Activated T-cell treated with anti-CD3 and anti-CD28 coated beads, Interleukin-2, amount 50 U/mL, for 24 hours (primary cell): Measurements from ENCODE around the gene MYPN.

Source experiments
- DNase-seq: peaks from one replicate; pipeline ENCODE4 v3.0.0-alpha.2; 2020
- H3K27ac Mint-ChIP-seq: 2 replicates; pipeline ENCODE4 v1.8.0; 2020; ENCODE audit warnings: mild to moderate bottlenecking, mixed read lengths
- H3K27me3 Mint-ChIP-seq: 2 replicates; pipeline ENCODE4 v1.8.0; 2020; ENCODE audit warnings: mixed read lengths
- H3K36me3 Mint-ChIP-seq: 2 replicates; pipeline ENCODE4 v1.8.0; 2020; ENCODE audit warnings: low read depth, mixed read lengths
- H3K4me1 Mint-ChIP-seq: 2 replicates; pipeline ENCODE4 v1.8.0; 2020; ENCODE audit warnings: low read depth, mixed read lengths
- H3K4me3 Mint-ChIP-seq: 2 replicates; pipeline ENCODE4 v1.8.0; 2020; ENCODE audit warnings: mild to moderate bottlenecking, moderate library complexity, mixed read lengths
- H3K9me3 Mint-ChIP-seq: 2 replicates; pipeline ENCODE4 v1.8.0; 2020; ENCODE audit warnings: mixed read lengths

The MYPN gene

GRCh38 chr10:68083953-68084352, 25.3 kb upstream of the MYPN start:
- no peak overlapping the region for H3K4me3 Mint-ChIP-seq
- no peaks in the 10 kb centered on the region for H3K27me3 Mint-ChIP-seq
- peaks cover 6% of the 10 kb centered on the region for H3K4me1 Mint-ChIP-seq
- H3K27ac Mint-ChIP-seq = no peak overlapping the region
- DNase-seq = no peak
- no peaks in the 10 kb centered on the region for H3K9me3 Mint-ChIP-seq
- no peaks in the 10 kb centered on the region for H3K36me3 Mint-ChIP-seq

- H3K27ac Mint-ChIP-seq = no peak overlapping the region
- H3K27me3 Mint-ChIP-seq = no peaks in the 10 kb centered on the region
- DNase-seq = no peak
- H3K36me3 Mint-ChIP-seq = no peaks in the 10 kb centered on the region
- H3K4me3 Mint-ChIP-seq = no peak overlapping the region
- peaks cover 7% of the 10 kb centered on the region for H3K4me1 Mint-ChIP-seq
- no peaks in the 10 kb centered on the region for H3K9me3 Mint-ChIP-seq
Observed at GRCh38 chr10:68084469-68084868, 24.8 kb upstream of the MYPN start.

- no peak overlapping the region for H3K27ac Mint-ChIP-seq
- H3K4me1 Mint-ChIP-seq = peaks cover 7% of the 10 kb centered on the region
- H3K27me3 Mint-ChIP-seq = no peaks in the 10 kb centered on the region
- H3K9me3 Mint-ChIP-seq = no peaks in the 10 kb centered on the region
- H3K36me3 Mint-ChIP-seq = no peaks in the 10 kb centered on the region
- DNase-seq = no peak
- H3K4me3 Mint-ChIP-seq = no peak overlapping the region
Observed at GRCh38 chr10:68086011-68086410, 23.3 kb upstream of the MYPN start.

DNA sequence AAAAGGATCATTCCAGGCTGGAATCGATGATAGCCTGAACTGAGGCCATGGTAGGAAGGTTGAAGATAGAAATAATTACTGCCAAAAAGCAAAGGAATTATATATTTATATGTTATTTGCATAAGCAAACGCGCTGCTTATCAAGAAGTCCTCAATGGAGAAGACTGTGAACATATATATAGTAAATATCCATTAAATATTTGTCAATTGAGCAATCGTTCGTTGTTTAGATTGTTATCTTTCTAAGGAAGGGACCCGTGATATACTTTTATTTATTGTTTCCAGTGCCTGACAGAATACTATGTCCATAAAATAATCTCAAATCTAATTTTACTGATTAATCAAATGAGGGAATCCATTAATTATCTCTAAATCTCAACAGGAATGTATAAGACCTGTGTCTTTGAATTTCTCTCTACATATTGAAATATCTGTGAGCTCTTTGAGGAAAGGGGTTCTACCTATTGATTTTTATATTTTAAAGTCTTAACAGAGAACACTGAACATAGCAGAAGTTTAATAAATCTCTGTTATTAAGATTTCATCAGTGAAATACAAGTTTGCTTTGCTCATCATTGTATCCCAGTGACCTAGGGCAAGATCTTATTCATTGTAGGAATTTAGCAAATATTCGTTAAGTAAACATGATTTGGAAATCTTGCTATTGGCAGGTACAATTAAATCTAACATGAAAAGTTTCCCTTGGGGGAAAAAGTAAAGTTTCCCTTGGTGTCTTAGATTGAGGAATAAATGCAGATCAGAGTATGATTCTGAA, 22.2 kb upstream of the MYPN start:
- Mint-ChIP-seq H3K9me3 (no peaks in the 10 kb centered on the region), H3K4me3 (no peak overlapping the region), H3K27me3 (no peaks in the 10 kb centered on the region), H3K4me1 (peaks cover 7% of the 10 kb centered on the region), H3K36me3 (no peaks in the 10 kb centered on the region), H3K27ac (no peak overlapping the region)
- DNase-seq = no peak

DNA sequence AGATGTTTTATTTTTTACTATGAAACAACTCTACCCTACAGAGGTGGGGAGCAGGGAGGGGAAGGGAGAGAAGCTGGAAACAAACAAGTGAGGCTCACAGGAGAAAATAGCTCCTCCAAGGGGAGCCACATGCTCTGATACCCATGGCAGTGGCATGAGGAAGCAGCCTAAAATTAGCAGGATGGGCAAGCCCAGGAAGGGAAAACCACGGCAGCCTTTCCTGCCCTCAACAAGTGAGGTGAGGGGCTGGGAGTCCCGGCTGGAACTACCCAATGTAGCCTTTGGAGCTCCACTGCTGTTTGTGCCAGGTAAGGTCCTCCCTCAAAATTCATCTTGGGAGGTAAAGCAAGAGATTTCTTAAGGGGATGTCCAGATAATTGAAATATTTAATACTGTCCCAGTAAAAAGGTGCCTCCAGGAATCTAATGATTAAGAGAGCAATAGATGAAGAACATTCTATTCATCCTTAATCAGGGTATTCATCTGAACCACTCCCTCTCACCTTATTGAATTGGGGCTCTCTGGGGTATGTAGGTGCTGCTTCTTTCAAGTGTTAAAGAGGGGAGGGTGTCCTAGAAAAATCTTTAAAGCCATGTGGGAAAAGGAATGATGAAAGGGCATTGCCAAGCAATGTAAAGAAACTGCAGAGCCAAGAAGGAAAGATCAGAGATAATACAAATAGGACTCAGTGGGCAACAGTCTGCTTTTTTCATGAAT, 21.4 kb upstream of the MYPN start:
- no peaks in the 10 kb centered on the region for H3K9me3 Mint-ChIP-seq
- H3K27ac Mint-ChIP-seq = no peak overlapping the region
- no peaks in the 10 kb centered on the region for H3K36me3 Mint-ChIP-seq
- no peak for DNase-seq
- peaks cover 7% of the 10 kb centered on the region for H3K4me1 Mint-ChIP-seq
- no peak overlapping the region for H3K4me3 Mint-ChIP-seq
- H3K27me3 Mint-ChIP-seq = no peaks in the 10 kb centered on the region

DNA sequence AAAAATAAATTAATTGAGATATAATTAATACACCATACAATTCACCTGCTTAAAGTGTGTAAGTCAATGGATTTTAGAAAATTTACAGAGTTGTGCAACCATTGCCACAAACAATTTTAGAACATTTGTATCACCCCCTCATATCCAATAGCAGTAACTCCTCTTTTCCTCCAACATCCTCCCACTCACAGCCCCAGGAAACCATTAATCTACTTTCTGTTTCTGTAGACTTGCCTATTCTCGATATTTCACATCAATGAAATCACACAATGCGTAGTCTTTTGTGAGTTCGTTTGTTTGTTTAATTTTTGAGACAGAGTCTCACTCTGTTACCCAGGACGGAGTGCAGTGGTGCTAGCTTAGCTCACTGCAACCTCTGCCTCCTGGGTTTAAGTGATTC, 20.5 kb upstream of the MYPN start:
- DNase-seq = no peak
- no peaks in the 10 kb centered on the region for H3K27me3 Mint-ChIP-seq
- H3K9me3 Mint-ChIP-seq = no peaks in the 10 kb centered on the region
- H3K36me3 Mint-ChIP-seq = no peaks in the 10 kb centered on the region
- H3K4me1 Mint-ChIP-seq = peaks cover 7% of the 10 kb centered on the region
- H3K4me3 Mint-ChIP-seq = no peak overlapping the region
- no peak overlapping the region for H3K27ac Mint-ChIP-seq

- H3K36me3 Mint-ChIP-seq = no peaks in the 10 kb centered on the region
- peaks cover 7% of the 10 kb centered on the region for H3K4me1 Mint-ChIP-seq
- H3K27me3 Mint-ChIP-seq = no peaks in the 10 kb centered on the region
- H3K27ac Mint-ChIP-seq = no peak overlapping the region
- no peak for DNase-seq
- H3K4me3 Mint-ChIP-seq = no peak overlapping the region
- H3K9me3 Mint-ChIP-seq = no peaks in the 10 kb centered on the region
Observed at GRCh38 chr10:68090586-68090985, 18.7 kb upstream of the MYPN start.

- Mint-ChIP-seq H3K27ac (no peak overlapping the region), H3K4me1 (peaks cover 7% of the 10 kb centered on the region), H3K27me3 (no peaks in the 10 kb centered on the region), H3K36me3 (no peaks in the 10 kb centered on the region), H3K9me3 (no peaks in the 10 kb centered on the region), H3K4me3 (no peak overlapping the region)
- DNase-seq = no peak
Observed at GRCh38 chr10:68092512-68092911, 16.8 kb upstream of the MYPN start.

- H3K9me3 Mint-ChIP-seq = no peaks in the 10 kb centered on the region
- H3K27ac Mint-ChIP-seq = no peak overlapping the region
- H3K4me3 Mint-ChIP-seq = no peak overlapping the region
- H3K27me3 Mint-ChIP-seq = no peaks in the 10 kb centered on the region
- H3K4me1 Mint-ChIP-seq = no peaks in the 10 kb centered on the region
- DNase-seq = no peak
- no peaks in the 10 kb centered on the region for H3K36me3 Mint-ChIP-seq
Observed at GRCh38 chr10:68095153-68095552, 14.1 kb upstream of the MYPN start.

DNA sequence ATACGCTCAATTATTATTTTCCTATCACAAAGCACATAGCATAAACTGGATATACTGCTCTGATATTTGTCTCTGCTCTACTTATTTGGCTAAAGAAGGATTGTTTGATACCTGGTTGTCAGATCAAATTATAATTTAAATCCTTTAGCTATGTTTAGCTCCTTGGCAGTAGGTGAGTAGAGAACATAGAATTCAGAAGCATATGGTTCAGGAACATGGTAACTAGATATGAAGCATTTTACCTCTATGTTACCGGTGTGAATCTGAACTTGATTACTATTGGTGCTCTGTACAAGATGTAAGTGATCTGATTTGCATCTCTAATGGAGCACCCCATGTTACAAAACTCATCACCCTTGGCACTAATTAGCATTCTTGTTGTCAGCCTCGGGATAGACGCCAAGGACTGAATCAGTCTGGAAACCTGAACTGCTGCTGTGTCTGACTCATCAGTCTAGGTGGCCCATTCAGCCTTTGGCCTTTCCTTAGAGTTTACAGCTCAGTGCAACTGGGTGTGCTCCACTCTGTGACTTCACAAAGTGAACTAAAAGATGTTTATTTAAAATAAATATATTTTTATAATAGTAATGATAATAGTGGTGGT, 12.3 kb upstream of the MYPN start:
- no peaks in the 10 kb centered on the region for H3K36me3 Mint-ChIP-seq
- no peaks in the 10 kb centered on the region for H3K27me3 Mint-ChIP-seq
- DNase-seq = no peak
- no peaks in the 10 kb centered on the region for H3K4me1 Mint-ChIP-seq
- H3K4me3 Mint-ChIP-seq = no peak overlapping the region
- H3K27ac Mint-ChIP-seq = no peak overlapping the region
- H3K9me3 Mint-ChIP-seq = no peaks in the 10 kb centered on the region

GRCh38 chr10:68099736-68100135, 9.6 kb upstream of the MYPN start:
- H3K36me3 Mint-ChIP-seq = no peaks in the 10 kb centered on the region
- H3K27me3 Mint-ChIP-seq = no peaks in the 10 kb centered on the region
- H3K9me3 Mint-ChIP-seq = no peaks in the 10 kb centered on the region
- DNase-seq = no peak
- H3K27ac Mint-ChIP-seq = no peak overlapping the region
- no peaks in the 10 kb centered on the region for H3K4me1 Mint-ChIP-seq
- no peak overlapping the region for H3K4me3 Mint-ChIP-seq

DNA sequence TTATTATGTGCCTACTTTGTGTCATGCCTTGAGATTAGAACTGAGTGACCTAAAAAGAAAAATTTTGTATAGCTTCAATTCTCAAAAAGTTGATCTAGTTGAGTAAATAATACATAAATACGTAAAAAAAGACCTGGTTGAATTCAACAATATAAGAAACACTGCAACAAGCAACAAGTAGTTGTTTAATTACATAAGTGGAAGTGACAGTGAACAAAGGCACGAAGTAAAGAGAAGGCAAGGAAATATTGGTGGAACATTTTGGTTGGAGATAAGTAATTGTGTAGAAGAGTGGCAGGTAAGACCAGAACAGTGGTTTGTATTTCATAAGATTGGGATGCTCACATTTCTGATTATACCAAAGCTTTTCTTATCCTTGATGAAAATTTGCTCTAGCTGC, 8.2 kb upstream of the MYPN start:
- H3K27me3 Mint-ChIP-seq = no peaks in the 10 kb centered on the region
- peaks cover 2% of the 10 kb centered on the region for H3K4me1 Mint-ChIP-seq
- no peaks in the 10 kb centered on the region for H3K36me3 Mint-ChIP-seq
- no peaks in the 10 kb centered on the region for H3K9me3 Mint-ChIP-seq
- no peak for DNase-seq
- no peak overlapping the region for H3K27ac Mint-ChIP-seq
- H3K4me3 Mint-ChIP-seq = no peak overlapping the region

DNA sequence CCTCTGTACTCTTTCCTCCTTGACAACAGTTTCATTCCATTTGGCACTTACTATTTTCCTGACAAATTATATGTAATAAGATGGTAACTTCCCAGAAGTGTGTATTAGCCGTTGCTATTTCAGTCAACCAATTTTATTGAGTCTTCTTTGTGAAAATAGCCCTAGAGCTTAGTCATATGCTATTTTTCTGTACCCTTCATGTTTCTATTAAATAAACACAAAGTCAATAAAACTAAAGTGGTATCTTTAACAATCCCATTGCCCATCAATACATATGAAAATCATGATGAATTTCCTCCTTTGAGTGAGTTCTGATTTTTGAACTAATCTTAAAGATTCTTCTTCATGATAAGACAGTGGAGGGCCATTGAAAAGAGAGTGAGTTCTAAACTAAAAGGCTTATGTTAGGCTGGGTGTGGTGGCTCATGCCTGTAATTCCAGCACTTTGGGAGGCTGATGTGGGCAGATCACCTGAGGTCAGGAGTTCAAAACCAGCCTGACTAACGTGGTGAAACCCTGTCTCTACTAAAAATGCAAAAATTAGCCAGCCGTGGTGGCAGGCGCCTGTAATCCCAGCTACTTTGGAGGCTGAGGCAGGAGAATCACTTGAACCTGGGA, 5.9 kb upstream of the MYPN start:
- DNase-seq = no peak
- Mint-ChIP-seq H3K27me3 (no peaks in the 10 kb centered on the region), H3K4me3 (no peak overlapping the region), H3K9me3 (no peaks in the 10 kb centered on the region), H3K4me1 (peaks cover 2% of the 10 kb centered on the region), H3K36me3 (no peaks in the 10 kb centered on the region), H3K27ac (no peak overlapping the region)

DNA sequence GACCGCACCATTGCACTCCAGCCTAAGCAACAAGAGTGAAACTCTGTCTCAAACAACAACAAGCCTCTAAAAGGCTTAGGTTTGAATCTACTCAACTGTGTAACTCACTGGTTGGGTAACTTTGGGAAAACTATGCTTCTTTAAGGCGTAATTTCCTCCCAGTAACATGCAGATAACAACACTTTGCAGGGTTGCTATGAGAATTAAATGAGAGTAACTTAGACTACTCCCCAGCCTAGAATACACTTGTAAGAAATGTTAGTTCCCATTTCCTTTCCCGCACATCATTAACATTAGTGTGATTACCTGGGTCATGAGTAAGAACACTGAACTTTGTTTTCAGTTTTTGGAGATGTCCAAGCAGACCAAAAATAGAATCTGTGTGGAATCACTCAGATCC, 5.4 kb upstream of the MYPN start:
- H3K36me3 Mint-ChIP-seq = no peaks in the 10 kb centered on the region
- H3K4me1 Mint-ChIP-seq = peaks cover 2% of the 10 kb centered on the region
- no peak overlapping the region for H3K27ac Mint-ChIP-seq
- no peak for DNase-seq
- H3K27me3 Mint-ChIP-seq = no peaks in the 10 kb centered on the region
- no peak overlapping the region for H3K4me3 Mint-ChIP-seq
- no peaks in the 10 kb centered on the region for H3K9me3 Mint-ChIP-seq

GRCh38 chr10:68105820-68106219, 3.5 kb upstream of the MYPN start:
- H3K4me3 Mint-ChIP-seq = no peak overlapping the region
- DNase-seq = no peak
- H3K27ac Mint-ChIP-seq = no peak overlapping the region
- H3K27me3 Mint-ChIP-seq = peaks cover 5% of the 10 kb centered on the region
- no peaks in the 10 kb centered on the region for H3K9me3 Mint-ChIP-seq
- peaks cover 2% of the 10 kb centered on the region for H3K4me1 Mint-ChIP-seq
- no peaks in the 10 kb centered on the region for H3K36me3 Mint-ChIP-seq
